HepG2 (cell line): ENCODE results near the gene CACNA1H. TPM values are rescaled to one million over a fixed set of nuclear protein-coding genes. Genes with fewer than 3 reads are reported as not detected.

ENCODE experiments used
- ATAC-seq: fragments of 200-7000 bp; cut with Tn5 transposase; 3 replicates; pipeline ENCODE4 v1.9.1; 2020; ENCODE audit warnings: mild to moderate bottlenecking, moderate library complexity
- BruUV-seq: library from RNA; stranded (reverse); fragments of 400-500 nt; replicated peaks from 2 replicates; lab custom pipeline; 2021; lab: Mats Ljungman, UMichigan
- CTCF ChIA-PET: fragments of 300-600 bp; formaldehyde crosslinking; extraction: SDS; loops from one replicate; lab custom pipeline; 2021; ENCODE audit warnings: low total read pairs, inconsistent platforms, low intra/inter-chr PET ratio; lab: Yijun Ruan, JAX
- POLR2A ChIA-PET: fragments of 350-600 bp; sonication (Branson Sonifier 250); formaldehyde crosslinking; loops from one replicate; lab custom pipeline; 2020; ENCODE audit warnings: antibody characterized with exemption, inconsistent platforms; lab: Yijun Ruan, JAX
- DNase-seq: peaks from one replicate; pipeline ENCODE4 v3.0.0-alpha.2; 2015; ENCODE audit warnings: low spot score
- FAIRE-seq: peaks from 3 replicates; lab custom pipeline; 2011; peaks lifted over from hg19 to GRCh38; lab: Jason Lieb, UNC
- H2AFZ ChIP-seq: one replicate; pipeline ENCODE4 v1.6.1; 2011; ENCODE audit warnings: low read length, inconsistent platforms
- H3K27ac ChIP-seq: fragments of 300-600 bp; 3 replicates; pipeline ENCODE4 v1.8.0; 2011; ENCODE audit warnings: mixed run types, mild to moderate bottlenecking, mixed read lengths, low read length, inconsistent platforms; ENCODE audit not compliant: insufficient read depth; ENCODE audit errors: extremely low read length
- H3K27me3 ChIP-seq, 2 experiments: fragments of 200-600 bp in 1 of 2; 2 replicates in 1 of 2; 3 replicates in 1 of 2; pipeline versions ENCODE4 v1.6.0 to v1.8.0; 2011; ENCODE audit warnings: low read length in 2 of 2, mild to moderate bottlenecking in 2 of 2, moderate library complexity in 2 of 2, inconsistent platforms in 1 of 2; ENCODE audit not compliant: insufficient read depth in 2 of 2, control insufficient read depth in 1 of 2
- H3K36me3 ChIP-seq, 2 experiments: fragments of 200-600 bp in 1 of 2; replicated peaks in 1 of 2; 2 replicates in 1 of 2; 3 replicates in 1 of 2; pipeline versions ENCODE4 v1.5.1 to v1.8.0; 2011; ENCODE audit warnings: low read length in 2 of 2, inconsistent platforms in 1 of 2; ENCODE audit not compliant: insufficient read depth in 2 of 2, control insufficient read depth in 1 of 2
- H3K4me1 ChIP-seq: 2 replicates; pipeline ENCODE4 v1.5.1; 2012; ENCODE audit warnings: low read length, inconsistent platforms; ENCODE audit not compliant: insufficient read depth
- H3K4me2 ChIP-seq: 2 replicates; pipeline ENCODE4 v1.6.0; 2011; ENCODE audit warnings: low read depth, low read length, inconsistent platforms
- H3K4me3 ChIP-seq, 3 experiments: fragments of 200-600 bp in 1 of 3; sonication (generic), shearing (Covaris generic) in 1 of 3; replicated peaks in 1 of 3; 2 replicates each; pipeline ENCODE4 v1.5.1; 2011 to 2016; ENCODE audit warnings: low read length in 3 of 3, inconsistent platforms in 2 of 3, low read depth in 2 of 3, mild to moderate bottlenecking in 2 of 3, control low read depth in 1 of 3, mixed read lengths in 1 of 3; ENCODE audit not compliant: insufficient read depth in 1 of 3
- H3K79me2 ChIP-seq: one replicate; pipeline ENCODE4 v1.6.1; 2011; ENCODE audit warnings: low read length, inconsistent platforms; ENCODE audit not compliant: insufficient read depth
- H3K9ac ChIP-seq: 2 replicates; pipeline ENCODE4 v1.6.0; 2011; ENCODE audit warnings: mild to moderate bottlenecking, low read depth, low read length, inconsistent platforms; ENCODE audit not compliant: insufficient read depth
- H3K9me3 ChIP-seq: 2 replicates; pipeline ENCODE4 v1.5.1; 2012; ENCODE audit warnings: mild to moderate bottlenecking, low read length
- H4K20me1 ChIP-seq: 2 replicates; pipeline ENCODE4 v1.6.0; 2011; ENCODE audit warnings: inconsistent platforms, mild to moderate bottlenecking, low read length, moderate library complexity; ENCODE audit not compliant: insufficient read depth
- ATF7 ChIP-seq, 2 experiments: fragments of 450-650 bp in 1 of 2; sonication (generic) in 1 of 2; formaldehyde crosslinking in 1 of 2; IDR thresholded peaks; 2 replicates each; pipeline versions ENCODE4 v1.4.0 to v1.6.1; 2016 to 2020; ENCODE audit warnings: antibody characterized with exemption in 1 of 2, mild to moderate bottlenecking in 1 of 2, missing genetic modification reagents in 1 of 2
- CBFB ChIP-seq: sonication (generic); formaldehyde crosslinking; IDR thresholded peaks from 2 replicates; pipeline ENCODE4 v1.4.0; 2020; ENCODE audit warnings: missing genetic modification reagents
- GFI1 ChIP-seq: sonication (generic); formaldehyde crosslinking; IDR thresholded peaks from 2 replicates; pipeline ENCODE4 v1.5.0; 2020; ENCODE audit warnings: missing genetic modification reagents, mild to moderate bottlenecking, borderline replicate concordance
- NCOA5 ChIP-seq: sonication (generic); formaldehyde crosslinking; IDR thresholded peaks from 2 replicates; pipeline ENCODE4 v1.4.0; 2020; ENCODE audit warnings: missing genetic modification reagents
- NR3C1 ChIP-seq: sonication (generic); formaldehyde crosslinking; IDR thresholded peaks from 2 replicates; pipeline ENCODE4 v1.4.0; 2020; ENCODE audit warnings: missing genetic modification reagents
- SATB2 ChIP-seq: sonication (generic); formaldehyde crosslinking; IDR thresholded peaks from 2 replicates; pipeline ENCODE4 v1.5.0; 2020; ENCODE audit warnings: missing genetic modification reagents
- ZNF17 ChIP-seq: sonication (generic); formaldehyde crosslinking; IDR thresholded peaks from 2 replicates; pipeline ENCODE4 v1.5.0; 2020; ENCODE audit warnings: mild to moderate bottlenecking, missing genetic modification reagents
- ZNF205 ChIP-seq: IDR thresholded peaks from 2 replicates; pipeline ENCODE4 v1.6.1; 2018; ENCODE audit warnings: missing biosample characterization, missing genetic modification reagents
- ZNF335 ChIP-seq: sonication (generic); formaldehyde crosslinking; IDR thresholded peaks from 2 replicates; pipeline ENCODE4 v1.4.0; 2020; ENCODE audit warnings: missing genetic modification reagents
- ZNF496 ChIP-seq: sonication (generic); formaldehyde crosslinking; IDR thresholded peaks from 2 replicates; pipeline ENCODE4 v1.8.1; 2023; ENCODE audit warnings: mild to moderate bottlenecking, moderate library complexity, missing genetic modification reagents; ENCODE audit not compliant: insufficient replicate concordance
- ZNF557 ChIP-seq: sonication (generic); formaldehyde crosslinking; IDR thresholded peaks from 2 replicates; pipeline ENCODE4 v1.4.0; 2020; ENCODE audit warnings: missing genetic modification reagents
- WGBS: methylation state at CpG from one replicate; pipeline ENCODE4 v1.1.6; 2017; ENCODE audit warnings: low lambda C conversion rate; 5-methylcytosine and 5-hydroxymethylcytosine counted together
- in situ Hi-C: cut with HindIII; loops from 2 replicates; pipeline ENCODE4 v1.10.0; 2017; ENCODE audit warnings: low pct_unique_long_range_greater_than_20kb; ENCODE audit not compliant: extremely low pct_ligation_motif_present
- intact Hi-C: fragments of 100-400 bp; cut with micrococcal nuclease; formaldehyde crosslinking; loops from one replicate; pipeline ENCODE4 v1.10.0; 2022; ENCODE audit not compliant: unreplicated experiment
- polyA plus RNA-seq, 8 experiments: library from polyadenylated mRNA; depleted of rRNA in 3 of 8; stranded (reverse) in 7 of 8; unstranded in 1 of 8; fragments of >200 nt; fragmentation: Illumina TruSeq in 4 of 8; extraction: Trizol in 4 of 8; gene quantifications; 2 replicates each; pipeline versions ENCODE4 v1.2.1 to v1.2.3, GENCODE V29; 2011 to 2016; ENCODE audit warnings: low read depth in 4 of 8, missing spikeins in 1 of 8, mixed read lengths in 1 of 8; ENCODE audit not compliant: insufficient read depth in 1 of 8
- total RNA-seq, 5 experiments: library from RNA; depleted of rRNA; stranded (reverse); fragments of >200 nt; fragmentation: Illumina TruSeq; extraction: Trizol; gene quantifications; 2 replicates each; pipeline ENCODE4 v1.2.3, GENCODE V29; 2016; ENCODE audit warnings: low read depth in 1 of 5
- TF ChIP-seq, protein P1 (sequence below): fragments of 450-650 bp; IDR thresholded peaks from 2 replicates; pipeline ENCODE4 v1.6.1; 2016

Gene CACNA1H
- total and polyA plus RNA-seq, 2 of the 13 experiments (the other 11 are each of a cell fraction or from before 2014, with no cell fraction given), result 0.40 to 1.8 TPM

DNA sequence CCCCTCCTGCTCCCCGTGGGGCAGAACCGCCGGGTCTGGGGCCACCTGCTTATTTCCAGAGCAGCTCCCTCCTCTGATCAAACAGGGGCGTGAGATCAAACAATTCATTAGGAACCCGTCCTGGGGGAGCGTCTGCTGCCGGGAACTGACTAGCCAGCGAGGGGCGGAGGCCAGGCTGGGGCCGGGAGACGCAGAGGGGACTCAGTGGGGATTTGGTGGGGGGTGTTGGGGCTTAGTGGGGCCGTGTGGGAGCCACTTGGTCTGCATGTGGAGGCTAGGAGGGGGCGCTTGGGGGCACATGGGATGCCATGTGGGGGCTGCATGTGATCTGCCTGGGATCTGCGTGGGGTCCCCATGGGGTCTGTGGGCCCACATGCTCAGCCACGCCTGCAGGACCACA is 20.5 kb upstream of the CACNA1H start:
- CTCF ChIA-PET, result no interaction called here
- no peak for ATAC-seq
- intact Hi-C loops (no loop called here), in situ Hi-C loops (no loop called here)
- no peaks in the 10 kb centered on the region for H3K4me1 ChIP-seq
- FAIRE-seq, result no peak
- BruUV-seq, result no TSS peak
- H3K9ac ChIP-seq, result no peak overlapping the region
- no peak overlapping the region for H3K4me3 ChIP-seq
- H3K4me2 ChIP-seq, result no peak overlapping the region
- H3K36me3 ChIP-seq, result no peaks in the 10 kb centered on the region
- TF ChIP-seq, protein P1, sequence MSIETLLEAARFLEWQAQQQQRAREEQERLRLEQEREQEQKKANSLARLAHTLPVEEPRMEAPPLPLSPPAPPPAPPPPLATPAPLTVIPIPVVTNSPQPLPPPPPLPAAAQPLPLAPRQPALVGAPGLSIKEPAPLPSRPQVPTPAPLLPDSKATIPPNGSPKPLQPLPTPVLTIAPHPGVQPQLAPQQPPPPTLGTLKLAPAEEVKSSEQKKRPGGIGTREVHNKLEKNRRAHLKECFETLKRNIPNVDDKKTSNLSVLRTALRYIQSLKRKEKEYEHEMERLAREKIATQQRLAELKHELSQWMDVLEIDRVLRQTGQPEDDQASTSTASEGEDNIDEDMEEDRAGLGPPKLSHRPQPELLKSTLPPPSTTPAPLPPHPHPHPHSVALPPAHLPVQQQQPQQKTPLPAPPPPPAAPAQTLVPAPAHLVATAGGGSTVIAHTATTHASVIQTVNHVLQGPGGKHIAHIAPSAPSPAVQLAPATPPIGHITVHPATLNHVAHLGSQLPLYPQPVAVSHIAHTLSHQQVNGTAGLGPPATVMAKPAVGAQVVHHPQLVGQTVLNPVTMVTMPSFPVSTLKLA, result peak; percentile 46; the same call in 1 of the 2 replicates
- TF ChIP-seq ZNF205 (CRISPR knock-in tag), result no peak
- POLR2A ChIA-PET, result no interaction called here
- H3K27ac ChIP-seq, result no peak overlapping the region
- H3K79me2 ChIP-seq, result no peaks in the 10 kb centered on the region
- peaks cover 12 to 57% of the 10 kb centered on the region in 2 experiments for H3K27me3 ChIP-seq
- H2AFZ ChIP-seq, result no peak overlapping the region
- H3K9me3 ChIP-seq, result no peaks in the 10 kb centered on the region
- WGBS, result 9% methylated on average over 6 of the region's 15 CpGs
- DNase-seq, result no peak
- 0 out of 2 replicates have a peak, but pooled peaks cover 6% of the 10 kb centered on the region for H4K20me1 ChIP-seq

DNA sequence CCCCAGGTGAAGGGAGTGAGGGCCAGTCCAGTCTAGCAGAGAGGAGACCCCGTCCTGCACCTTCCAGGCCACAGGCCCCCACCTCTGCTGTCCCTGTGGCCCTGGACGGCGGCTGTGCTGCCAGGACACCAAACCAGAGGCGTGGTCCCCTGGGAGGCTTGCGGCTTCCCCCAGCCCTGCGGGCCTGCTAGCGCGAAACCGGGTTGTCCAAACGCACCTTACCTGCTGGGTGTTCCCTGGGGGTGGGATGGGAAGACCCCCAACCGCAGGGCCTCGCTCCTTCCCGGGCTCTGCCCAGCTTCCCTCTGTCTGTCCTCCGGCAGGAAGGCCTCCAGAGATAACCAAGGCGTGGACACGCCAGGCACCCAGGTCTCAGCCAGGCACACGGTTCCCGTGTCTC is 19.6 kb upstream of the CACNA1H start:
- POLR2A ChIA-PET, result no interaction called here

More for the DNA sequence above, 19.6 kb upstream of the CACNA1H start:
- H3K79me2 ChIP-seq, result no peaks in the 10 kb centered on the region
- no peaks in the 10 kb centered on the region for H3K9me3 ChIP-seq
- in situ Hi-C loops, result no loop called here
- H3K9ac ChIP-seq, result no peak overlapping the region
- H3K27ac ChIP-seq, result no peak overlapping the region
- no peaks in the 10 kb centered on the region for H3K4me1 ChIP-seq
- no peak for TF ChIP-seq SATB2 (CRISPR knock-in tag)
- no peak for TF ChIP-seq ZNF335 (CRISPR knock-in tag)
- TF ChIP-seq ZNF496 (CRISPR knock-in tag), result no peak
- no peak for TF ChIP-seq ZNF557 (CRISPR knock-in tag)
- TF ChIP-seq GFI1 (CRISPR knock-in tag), result no peak
- no peak for TF ChIP-seq ATF7 (IDR thresholded peaks at IDR 0.05)
- no peak for TF ChIP-seq ATF7 (CRISPR knock-in tag; IDR thresholded peaks at IDR 0.05)
- no peak for TF ChIP-seq NCOA5 (CRISPR knock-in tag)
- TF ChIP-seq CBFB (CRISPR knock-in tag), result no peak
- TF ChIP-seq NR3C1 (CRISPR knock-in tag), result no peak
- TF ChIP-seq ZNF17 (CRISPR knock-in tag), result no peak
- peak; percentile 11; the same call in 1 of the 3 replicates for ATAC-seq
- no peak overlapping the region for H3K4me3 ChIP-seq
- H3K27me3 ChIP-seq, result peaks cover 12 to 49% of the 10 kb centered on the region in 2 experiments
- CTCF ChIA-PET, result no interaction called here
- no peak for DNase-seq
- H2AFZ ChIP-seq, result no peak overlapping the region
- BruUV-seq, result no TSS peak
- intact Hi-C loops, result no loop called here
- FAIRE-seq, result no peak
- H3K36me3 ChIP-seq, result no peaks in the 10 kb centered on the region
- H3K4me2 ChIP-seq, result no peak overlapping the region
- 44% methylated on average over 5 of the region's 18 CpGs for WGBS
- 0 out of 2 replicates have a peak, but pooled peaks cover 6% of the 10 kb centered on the region for H4K20me1 ChIP-seq
